Adrenal gland (tissue), 5 donors: ENCODE data around the gene DYNC1LI1.

Experiments
- POLR2A ChIP-seq, 2 donors: fragments of 450-650 bp; IDR thresholded peaks; one replicate each; pipeline ENCODE4 v1.6.1; 2017; ENCODE audit warnings: antibody characterized with exemption in 2 of 2, mild to moderate bottlenecking in 2 of 2, moderate library complexity in 1 of 2
- TF ChIP-seq, protein P1 (sequence below), 6 experiments: fragments of 450-650 bp in 4 of 6; fragments of 200-600 bp in 2 of 6; sonication (generic) in 1 of 6; IDR thresholded peaks; 1 replicate in 5 of 6; 2 replicates in 1 of 6; pipeline versions ENCODE4 v1.5.1 to v1.8.0; 2016 to 2021; ENCODE audit warnings: antibody characterized with exemption in 6 of 6, mild to moderate bottlenecking in 2 of 6, moderate library complexity in 1 of 6
- donor health status: DM: no; HTN: no; CAD: no.

DNA sequence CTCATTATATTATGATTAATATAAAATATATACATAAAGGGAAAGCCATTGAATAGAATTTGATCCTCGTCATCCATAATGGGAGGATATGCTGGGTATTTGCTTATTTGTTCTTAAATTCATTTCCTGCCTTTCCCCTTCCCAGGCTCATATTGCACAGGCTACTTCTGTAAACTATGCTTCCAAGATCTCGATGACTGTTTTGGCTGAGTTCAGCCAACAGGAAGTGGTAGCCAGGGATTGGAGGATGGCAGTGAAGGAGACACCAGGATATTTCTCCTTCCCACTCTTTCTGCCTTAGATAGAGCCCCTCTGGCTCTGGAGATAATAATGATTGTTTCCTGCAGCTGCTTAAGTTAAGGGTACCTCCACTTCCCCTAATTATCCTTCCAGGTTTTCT lies 44.3 kb upstream of the DYNC1LI1 start:
- TF ChIP-seq, protein P1, sequence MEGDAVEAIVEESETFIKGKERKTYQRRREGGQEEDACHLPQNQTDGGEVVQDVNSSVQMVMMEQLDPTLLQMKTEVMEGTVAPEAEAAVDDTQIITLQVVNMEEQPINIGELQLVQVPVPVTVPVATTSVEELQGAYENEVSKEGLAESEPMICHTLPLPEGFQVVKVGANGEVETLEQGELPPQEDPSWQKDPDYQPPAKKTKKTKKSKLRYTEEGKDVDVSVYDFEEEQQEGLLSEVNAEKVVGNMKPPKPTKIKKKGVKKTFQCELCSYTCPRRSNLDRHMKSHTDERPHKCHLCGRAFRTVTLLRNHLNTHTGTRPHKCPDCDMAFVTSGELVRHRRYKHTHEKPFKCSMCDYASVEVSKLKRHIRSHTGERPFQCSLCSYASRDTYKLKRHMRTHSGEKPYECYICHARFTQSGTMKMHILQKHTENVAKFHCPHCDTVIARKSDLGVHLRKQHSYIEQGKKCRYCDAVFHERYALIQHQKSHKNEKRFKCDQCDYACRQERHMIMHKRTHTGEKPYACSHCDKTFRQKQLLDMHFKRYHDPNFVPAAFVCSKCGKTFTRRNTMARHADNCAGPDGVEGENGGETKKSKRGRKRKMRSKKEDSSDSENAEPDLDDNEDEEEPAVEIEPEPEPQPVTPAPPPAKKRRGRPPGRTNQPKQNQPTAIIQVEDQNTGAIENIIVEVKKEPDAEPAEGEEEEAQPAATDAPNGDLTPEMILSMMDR (IDR thresholded peaks at IDR 0.05): no peak
- TF ChIP-seq POLR2A (IDR thresholded peaks at IDR 0.05): no peak
